Peyer's patch (tissue), 4 donors: ENCODE data around the gene SH3GL1. TPM values are rescaled to one million over a fixed set of nuclear protein-coding genes. Genes with fewer than 3 reads are reported as not detected.

Experiments used
- DNase-seq, 3 donors: peaks; one replicate each; pipeline ENCODE4 v3.0.0-alpha.2; 2017 to 2019
- H3K27ac ChIP-seq, 4 donors: fragments of 200-600 bp; sonication (generic); one replicate each; pipeline ENCODE4 v1.5.1; 2016 to 2019
- H3K27me3 ChIP-seq, 2 donors: fragments of 200-600 bp; sonication (generic); one replicate each; pipeline ENCODE4 v1.5.1; 2019
- H3K36me3 ChIP-seq, 3 donors: fragments of 200-600 bp; sonication (generic); one replicate each; pipeline ENCODE4 v1.5.1; 2016 to 2019
- H3K4me1 ChIP-seq, 4 donors: fragments of 200-600 bp; sonication (generic); one replicate each; pipeline ENCODE4 v1.5.1; 2016 to 2019
- H3K4me3 ChIP-seq, 4 donors: fragments of 200-600 bp; sonication (generic); 1 replicate in 3 of 4; 2 replicates in 1 of 4; pipeline ENCODE4 v1.5.1; 2016 to 2019; ENCODE audit warnings: mild to moderate bottlenecking in 1 of 4
- H3K9me3 ChIP-seq, 4 donors: fragments of 200-600 bp; sonication (generic); one replicate each; pipeline ENCODE4 v1.5.1; 2016 to 2019; ENCODE audit warnings: mild to moderate bottlenecking in 1 of 4
- POLR2A ChIP-seq, 2 donors: fragments of 450-650 bp; IDR thresholded peaks; one replicate each; pipeline ENCODE4 v1.5.1; 2017; ENCODE audit warnings: antibody characterized with exemption in 2 of 2, mild to moderate bottlenecking in 2 of 2, moderate library complexity in 2 of 2
- total RNA-seq, 4 donors: library from RNA; depleted of rRNA; stranded (reverse); fragments of >200 nt; gene quantifications; one replicate each; pipeline ENCODE4 v1.1.0, GENCODE V29; 2016
- TF ChIP-seq, protein P1 (sequence below), 6 experiments: fragments of 450-650 bp in 4 of 6; fragments of 200-600 bp in 2 of 6; sonication (generic) in 1 of 6; IDR thresholded peaks; one replicate each; pipeline ENCODE4 v1.5.1; 2017 to 2019; ENCODE audit warnings: antibody characterized with exemption in 6 of 6, mild to moderate bottlenecking in 3 of 6, moderate library complexity in 1 of 6

SH3GL1 gene
- total RNA-seq, 4 donors from 2014 or later = 69.3 to 102 (median 73.9) TPM

DNA sequence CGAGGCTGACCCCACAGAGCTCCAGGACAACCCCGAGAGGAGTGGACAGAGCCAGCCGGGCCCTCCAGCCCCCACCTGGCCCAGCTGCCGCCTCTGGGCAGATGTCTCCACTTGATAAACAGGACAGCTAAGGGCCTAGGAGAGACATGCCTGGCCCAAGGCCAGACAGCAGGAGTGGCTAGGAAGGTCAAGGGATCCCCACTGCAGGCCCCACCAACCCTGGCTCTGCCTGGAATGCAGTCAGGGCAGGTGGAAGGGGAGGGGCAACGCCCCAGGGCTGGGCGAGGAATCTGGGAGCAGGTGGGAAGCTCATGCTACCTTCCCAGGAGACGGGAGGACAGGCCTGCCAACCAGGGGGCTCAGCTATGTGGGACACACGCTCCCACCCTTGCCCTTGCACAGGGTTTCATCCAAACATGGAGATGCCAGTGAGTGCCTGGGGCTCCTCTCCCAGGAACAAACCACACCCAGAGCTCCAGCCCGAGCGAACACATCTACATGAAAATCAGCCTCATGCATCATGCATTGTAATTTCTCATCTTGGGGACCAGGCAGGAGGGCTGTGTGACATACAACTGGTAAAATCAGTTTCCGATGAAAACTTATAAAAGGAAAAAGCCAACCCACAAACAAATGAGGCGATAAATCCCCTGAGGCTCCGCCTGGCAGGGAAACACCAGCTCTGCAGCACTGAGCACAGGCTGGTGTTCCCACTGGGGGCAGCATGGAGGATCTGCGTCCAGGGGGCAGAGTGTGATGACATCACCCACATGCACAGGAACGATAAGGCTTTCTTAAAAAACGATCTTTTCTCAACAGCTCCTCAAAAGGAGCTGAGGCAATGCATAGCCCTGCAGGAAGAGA is 25.0 kb downstream of the SH3GL1 start:
- H3K27ac ChIP-seq = peak overlapping the region; percentile 68 to 95 (median 81)
- peaks cover 0 to 4% (median 0%) of the 10 kb centered on the region in 3 donors for H3K36me3 ChIP-seq
- no peaks in the 10 kb centered on the region for H3K9me3 ChIP-seq
- peaks cover 12 to 84% (median 61%) of the 10 kb centered on the region in 4 donors for H3K4me1 ChIP-seq
- DNase-seq = peak; percentile 76 to 85 (median 84)
- H3K27me3 ChIP-seq = no peaks in the 10 kb centered on the region
- peak overlapping the region in 3 of 4 donors; percentile 16 to 30 (median 17) for H3K4me3 ChIP-seq
- TF ChIP-seq, protein P1, sequence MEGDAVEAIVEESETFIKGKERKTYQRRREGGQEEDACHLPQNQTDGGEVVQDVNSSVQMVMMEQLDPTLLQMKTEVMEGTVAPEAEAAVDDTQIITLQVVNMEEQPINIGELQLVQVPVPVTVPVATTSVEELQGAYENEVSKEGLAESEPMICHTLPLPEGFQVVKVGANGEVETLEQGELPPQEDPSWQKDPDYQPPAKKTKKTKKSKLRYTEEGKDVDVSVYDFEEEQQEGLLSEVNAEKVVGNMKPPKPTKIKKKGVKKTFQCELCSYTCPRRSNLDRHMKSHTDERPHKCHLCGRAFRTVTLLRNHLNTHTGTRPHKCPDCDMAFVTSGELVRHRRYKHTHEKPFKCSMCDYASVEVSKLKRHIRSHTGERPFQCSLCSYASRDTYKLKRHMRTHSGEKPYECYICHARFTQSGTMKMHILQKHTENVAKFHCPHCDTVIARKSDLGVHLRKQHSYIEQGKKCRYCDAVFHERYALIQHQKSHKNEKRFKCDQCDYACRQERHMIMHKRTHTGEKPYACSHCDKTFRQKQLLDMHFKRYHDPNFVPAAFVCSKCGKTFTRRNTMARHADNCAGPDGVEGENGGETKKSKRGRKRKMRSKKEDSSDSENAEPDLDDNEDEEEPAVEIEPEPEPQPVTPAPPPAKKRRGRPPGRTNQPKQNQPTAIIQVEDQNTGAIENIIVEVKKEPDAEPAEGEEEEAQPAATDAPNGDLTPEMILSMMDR (IDR thresholded peaks at IDR 0.05) = peak in 5 of 6 experiments; percentile 18 to 32 (median 28)
- no peak for TF ChIP-seq POLR2A (IDR thresholded peaks at IDR 0.05)

DNA sequence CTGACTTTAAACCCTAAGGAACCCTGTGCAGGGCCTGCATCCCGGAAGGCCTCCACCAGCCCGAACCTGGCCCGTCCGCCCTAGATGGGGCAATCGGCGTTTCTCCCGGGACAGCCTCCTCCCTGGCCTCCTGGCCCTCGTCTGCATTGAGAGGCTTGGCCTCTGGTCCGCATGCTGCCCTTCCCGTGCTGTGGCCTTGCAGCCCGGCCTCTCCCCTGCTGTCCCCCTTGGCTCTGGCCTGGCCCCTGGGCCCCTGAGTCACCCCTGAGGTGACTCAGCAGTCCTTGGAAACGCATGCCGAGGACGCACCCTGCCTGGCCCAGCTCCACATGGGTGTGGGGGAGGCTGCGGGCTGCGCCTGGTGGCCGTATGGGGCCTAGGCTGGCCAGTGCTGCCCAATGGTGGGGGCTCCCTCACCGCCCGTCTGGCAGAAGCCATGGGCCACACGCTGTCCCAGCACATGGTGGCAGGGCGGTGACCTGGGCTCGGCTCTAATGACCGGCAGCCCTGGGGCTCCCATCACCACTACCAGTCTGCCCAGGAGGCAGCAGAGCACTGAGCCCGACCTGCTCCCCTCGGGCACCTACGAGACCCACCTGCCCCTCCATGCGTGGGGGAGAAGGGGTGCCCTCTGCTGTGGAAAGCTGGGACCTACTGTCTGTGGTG is 25.7 kb downstream of the SH3GL1 start:
- H3K27me3 ChIP-seq = no peaks in the 10 kb centered on the region
- H3K9me3 ChIP-seq = no peaks in the 10 kb centered on the region
- peaks cover 0 to 4% (median 0%) of the 10 kb centered on the region in 3 donors for H3K36me3 ChIP-seq
- DNase-seq = peak in 2 of 3 donors; percentile 82 to 85
- TF ChIP-seq POLR2A (IDR thresholded peaks at IDR 0.05) = peak in 1 of 2 donors; percentile 46
- TF ChIP-seq, protein P1 (IDR thresholded peaks at IDR 0.05) = peak in 2 of 6 experiments; percentile 22 to 46
- peaks cover 12 to 84% (median 66%) of the 10 kb centered on the region in 4 donors for H3K4me1 ChIP-seq
- peak overlapping the region in 2 of 4 donors; percentile 17 to 30 for H3K4me3 ChIP-seq
- H3K27ac ChIP-seq = peak overlapping the region; percentile 68 to 95 (median 81)

DNA sequence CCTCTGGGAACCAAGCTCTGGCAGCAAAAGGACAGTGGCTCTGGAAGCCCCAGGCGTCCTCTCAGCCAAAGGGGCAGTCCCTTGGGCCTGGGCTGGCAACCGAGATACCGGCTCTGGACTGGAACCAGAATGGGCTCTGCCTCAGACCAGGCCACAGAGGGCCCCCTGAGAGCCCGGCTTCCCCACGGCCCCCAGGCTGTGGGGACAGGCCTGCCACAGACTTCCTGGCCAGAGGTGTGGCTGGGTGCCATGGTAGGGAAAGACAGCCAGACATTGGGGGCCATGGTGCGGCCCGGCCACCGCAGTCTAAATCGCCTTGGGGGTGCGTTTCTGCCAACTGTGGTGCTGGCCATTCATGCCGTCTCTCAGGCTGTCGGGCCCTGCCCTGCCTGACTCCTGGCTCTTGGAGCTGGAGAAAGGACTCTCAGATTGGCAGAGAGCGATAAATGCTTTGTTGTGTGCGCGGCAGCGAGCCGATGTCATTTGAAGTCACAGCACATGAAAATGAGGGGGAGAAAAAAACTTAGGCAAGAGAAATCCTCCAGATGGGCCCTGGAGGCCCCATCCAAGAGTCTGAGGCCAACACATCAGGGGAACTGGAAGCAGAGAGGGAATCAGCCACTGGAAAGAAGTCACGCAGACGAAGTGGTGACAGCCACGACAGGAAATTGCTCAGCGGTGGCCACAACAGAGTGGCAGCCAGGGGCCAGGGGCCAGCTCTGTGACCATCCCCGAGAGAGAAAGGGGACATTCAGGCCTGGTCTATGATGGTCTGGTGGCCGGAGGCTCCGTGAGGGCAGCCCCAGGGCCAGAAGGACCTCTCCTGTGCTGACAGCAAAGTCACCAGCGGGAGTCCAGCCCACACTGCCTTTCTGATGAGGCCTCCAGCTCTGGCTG is 26.5 kb downstream of the SH3GL1 start:
- no peak for DNase-seq
- no peak for TF ChIP-seq POLR2A (IDR thresholded peaks at IDR 0.05)
- TF ChIP-seq, protein P1 (IDR thresholded peaks at IDR 0.05) = no peak
- Histone ChIP-seq H3K27ac (peak overlapping the region; percentile 68 to 95 (median 81)), H3K4me1 (peaks cover 12 to 84% (median 67%) of the 10 kb centered on the region in 4 donors), H3K4me3 (no peak overlapping the region), H3K36me3 (peaks cover 0 to 4% (median 0%) of the 10 kb centered on the region in 3 donors), H3K27me3 (no peaks in the 10 kb centered on the region), H3K9me3 (no peaks in the 10 kb centered on the region)

DNA sequence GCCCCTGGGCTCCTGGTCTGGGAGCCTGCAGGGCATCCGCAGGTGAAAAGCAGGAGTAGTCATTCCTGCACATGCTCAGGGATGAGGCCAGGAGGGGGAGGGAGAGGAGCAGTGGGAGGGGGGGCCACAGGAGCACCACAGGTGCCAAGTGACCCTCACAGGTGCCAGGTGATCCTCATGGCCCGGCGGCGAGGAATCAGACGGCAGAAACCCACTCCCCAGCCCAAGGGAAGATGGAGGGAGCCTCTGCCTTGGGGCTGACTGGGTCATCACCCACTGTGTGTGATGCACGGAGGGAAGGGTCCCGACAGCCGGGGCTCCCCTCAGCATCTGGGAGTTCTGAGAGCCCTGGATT is 27.4 kb downstream of the SH3GL1 start:
- Histone ChIP-seq H3K4me1 (peaks cover 12 to 84% (median 71%) of the 10 kb centered on the region in 4 donors), H3K27ac (peak overlapping the region in 3 of 4 donors; percentile 77 to 95 (median 85)), H3K27me3 (no peaks in the 10 kb centered on the region), H3K9me3 (no peaks in the 10 kb centered on the region), H3K4me3 (no peak overlapping the region), H3K36me3 (peaks cover 0 to 6% (median 0%) of the 10 kb centered on the region in 3 donors)
- no peak for TF ChIP-seq POLR2A (IDR thresholded peaks at IDR 0.05)
- TF ChIP-seq, protein P1 (IDR thresholded peaks at IDR 0.05) = no peak
- DNase-seq = no peak
